Nephron (organoid): Measurements from ENCODE around the gene SUN2.
A peak's percentile ranks its signal among the peaks of the same experiment; 100 is the strongest.

ENCODE experiments used
- H3K27ac Mint-ChIP-seq, 3 experiments: 2 replicates each; pipeline ENCODE4 v1.8.0; 2020; ENCODE audit warnings: mixed read lengths in 3 of 3, mild to moderate bottlenecking in 2 of 3, moderate library complexity in 1 of 3
- H3K27me3 Mint-ChIP-seq: 2 replicates; pipeline ENCODE4 v1.8.0; 2021; ENCODE audit warnings: low read depth, mild to moderate bottlenecking, moderate library complexity, mixed read lengths
- H3K36me3 Mint-ChIP-seq: 2 replicates; pipeline ENCODE4 v1.8.0; 2020; ENCODE audit warnings: low read depth, mixed read lengths
- H3K4me1 Mint-ChIP-seq: 2 replicates; pipeline ENCODE4 v1.8.0; 2020; ENCODE audit warnings: mixed read lengths
- H3K4me3 Mint-ChIP-seq, 3 experiments: 2 replicates each; pipeline ENCODE4 v1.8.0; 2020; ENCODE audit warnings: mild to moderate bottlenecking in 3 of 3, mixed read lengths in 3 of 3, moderate library complexity in 2 of 3
- H3K9me3 Mint-ChIP-seq: 2 replicates; pipeline ENCODE4 v1.8.0; 2020; ENCODE audit warnings: mixed read lengths
- CTCF ChIP-seq, 3 experiments: fragments of 200-600 bp; sonication (generic); IDR thresholded peaks; one replicate each; pipeline ENCODE4 v1.5.0; 2021; ENCODE audit warnings: antibody characterized with exemption in 3 of 3; ENCODE audit not compliant: unreplicated experiment in 3 of 3

Gene SUN2

DNA sequence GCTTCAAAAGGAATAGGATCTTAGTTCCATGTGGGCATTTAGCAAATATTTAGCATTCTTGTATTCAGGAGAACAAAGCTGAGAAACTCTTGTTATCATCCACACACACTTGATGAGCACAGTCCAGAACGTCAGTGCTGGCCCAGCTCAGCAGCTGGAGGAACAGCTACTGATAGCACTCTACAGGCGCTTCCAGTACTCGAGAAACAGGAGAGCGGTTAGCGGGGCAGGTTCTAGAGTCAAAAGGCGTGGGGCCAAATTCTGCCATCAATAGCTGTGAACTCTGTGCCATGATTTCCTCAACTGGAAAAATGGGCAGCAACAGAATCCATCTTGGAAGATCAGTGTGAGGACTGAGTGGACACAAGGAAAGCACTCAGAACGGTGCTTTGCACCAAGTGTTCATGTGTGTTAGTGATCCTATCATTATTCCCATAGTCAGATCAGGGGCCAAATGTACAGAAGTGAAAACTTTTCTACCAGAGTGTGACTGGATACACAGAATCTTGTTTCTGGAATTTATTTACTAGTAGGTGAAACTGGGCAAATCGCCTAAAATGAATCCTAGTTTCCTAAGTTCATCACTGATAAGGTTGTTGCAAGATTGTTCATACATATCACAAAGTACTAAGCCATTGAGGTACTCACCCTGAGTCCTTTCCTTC is 58.2 kb downstream of the SUN2 start:
- Mint-ChIP-seq H3K4me1 (peaks cover 40% of the 10 kb centered on the region), H3K27ac (peak overlapping the region; percentile 66 to 91 (median 77)), H3K36me3 (peaks cover 28% of the 10 kb centered on the region), H3K9me3 (no peaks in the 10 kb centered on the region), H3K4me3 (peak overlapping the region; percentile 64 to 76 (median 70)), H3K27me3 (no peaks in the 10 kb centered on the region)
- TF ChIP-seq CTCF (IDR thresholded peaks at IDR 0.05; ENCODE audit: unreplicated experiment in 3 of 3): no peak

GRCh38 chr22:38696606-38697424 is 59.0 kb downstream of the SUN2 start:
- peak overlapping the region; percentile 66 to 91 (median 77) for H3K27ac Mint-ChIP-seq
- peak overlapping the region; percentile 64 to 76 (median 70) for H3K4me3 Mint-ChIP-seq
- no peaks in the 10 kb centered on the region for H3K27me3 Mint-ChIP-seq
- H3K9me3 Mint-ChIP-seq: no peaks in the 10 kb centered on the region
- no peak for TF ChIP-seq CTCF (IDR thresholded peaks at IDR 0.05; ENCODE audit: unreplicated experiment in 3 of 3)
- H3K36me3 Mint-ChIP-seq: peaks cover 32% of the 10 kb centered on the region
- H3K4me1 Mint-ChIP-seq: peaks cover 40% of the 10 kb centered on the region

DNA sequence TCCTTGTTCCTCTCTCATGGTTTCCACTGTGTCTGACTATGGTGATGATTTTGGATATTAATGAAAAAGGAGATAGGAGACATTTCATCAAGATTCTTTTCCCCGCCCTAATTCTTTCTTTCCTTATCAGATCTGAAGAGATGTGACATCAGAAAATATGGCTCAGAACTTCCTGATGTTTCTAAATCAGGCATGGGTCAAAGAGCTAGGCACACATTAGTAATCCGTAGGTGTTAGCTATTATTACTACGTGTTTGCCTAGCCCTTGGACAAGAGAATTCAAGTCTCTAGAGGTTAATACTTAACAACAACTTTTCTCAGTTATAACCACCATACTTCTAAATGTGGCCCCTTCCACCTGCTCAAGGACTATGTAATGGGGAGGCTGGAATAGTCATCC is 60.9 kb downstream of the SUN2 start:
- H3K27me3 Mint-ChIP-seq: no peaks in the 10 kb centered on the region
- peaks cover 36% of the 10 kb centered on the region for H3K4me1 Mint-ChIP-seq
- no peaks in the 10 kb centered on the region for H3K9me3 Mint-ChIP-seq
- H3K27ac Mint-ChIP-seq: no peak overlapping the region
- TF ChIP-seq CTCF (IDR thresholded peaks at IDR 0.05; ENCODE audit: unreplicated experiment in 3 of 3): no peak
- no peak overlapping the region for H3K4me3 Mint-ChIP-seq
- peaks cover 41% of the 10 kb centered on the region for H3K36me3 Mint-ChIP-seq

GRCh38 chr22:38694049-38694448 is 61.7 kb downstream of the SUN2 start:
- H3K27me3 Mint-ChIP-seq: no peaks in the 10 kb centered on the region
- H3K27ac Mint-ChIP-seq: no peak overlapping the region
- no peak for TF ChIP-seq CTCF (IDR thresholded peaks at IDR 0.05; ENCODE audit: unreplicated experiment in 3 of 3)
- H3K4me3 Mint-ChIP-seq: no peak overlapping the region
- H3K9me3 Mint-ChIP-seq: no peaks in the 10 kb centered on the region
- peaks cover 50% of the 10 kb centered on the region for H3K36me3 Mint-ChIP-seq
- H3K4me1 Mint-ChIP-seq: peaks cover 28% of the 10 kb centered on the region

DNA sequence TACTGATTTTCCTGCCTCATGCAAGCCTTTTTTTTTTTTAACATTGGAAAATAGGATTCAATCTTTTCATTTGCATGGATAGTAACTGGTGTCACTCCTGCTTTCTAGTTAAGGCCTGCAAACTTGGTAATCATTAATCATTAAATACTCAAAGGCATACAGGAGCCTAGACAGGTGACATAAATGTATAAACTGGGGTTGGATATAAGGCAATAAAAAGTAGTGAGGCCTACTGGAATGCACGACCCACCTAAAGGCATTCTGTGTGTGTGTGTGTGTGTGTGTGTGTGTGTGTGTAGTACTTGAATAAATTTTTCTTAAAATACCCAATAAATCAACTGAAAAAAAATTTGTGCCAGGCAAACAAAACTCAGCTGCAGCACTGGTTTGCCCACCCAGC is 66.1 kb downstream of the SUN2 start:
- H3K9me3 Mint-ChIP-seq: no peaks in the 10 kb centered on the region
- peak overlapping the region in 1 of 3 experiments; percentile 13 for H3K4me3 Mint-ChIP-seq
- H3K4me1 Mint-ChIP-seq: no peaks in the 10 kb centered on the region
- no peak for TF ChIP-seq CTCF (IDR thresholded peaks at IDR 0.05; ENCODE audit: unreplicated experiment in 3 of 3)
- H3K36me3 Mint-ChIP-seq: peaks cover 68% of the 10 kb centered on the region
- H3K27ac Mint-ChIP-seq: peak overlapping the region; percentile 39 to 98 (median 49)
- no peaks in the 10 kb centered on the region for H3K27me3 Mint-ChIP-seq
